ENCODE data around the gene CCDC134.

DNA sequence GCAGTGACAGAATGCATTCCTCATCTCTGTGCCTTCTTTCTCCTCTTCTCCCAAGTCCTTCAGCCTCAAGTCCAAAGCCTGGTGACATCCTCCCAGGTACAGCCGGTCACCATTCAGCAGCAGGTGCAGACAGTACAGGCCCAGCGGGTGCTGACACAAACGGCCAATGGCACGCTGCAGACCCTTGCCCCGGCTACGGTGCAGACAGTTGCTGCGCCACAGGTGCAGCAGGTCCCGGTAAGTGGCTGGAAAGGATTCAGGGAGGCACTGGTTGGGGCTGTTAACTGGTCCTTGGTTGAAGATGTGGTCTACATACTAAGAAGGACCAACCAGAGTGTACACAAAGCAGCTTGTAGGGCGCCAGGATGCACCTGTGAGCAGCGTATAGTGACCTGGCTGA, 68.1 kb downstream of the CCDC134 start:
- no peak for TF ChIP-seq TAF1 (IDR thresholded peaks at IDR 0.05; ENCODE audit: low read depth, low read length)
- TF ChIP-seq, protein P1, sequence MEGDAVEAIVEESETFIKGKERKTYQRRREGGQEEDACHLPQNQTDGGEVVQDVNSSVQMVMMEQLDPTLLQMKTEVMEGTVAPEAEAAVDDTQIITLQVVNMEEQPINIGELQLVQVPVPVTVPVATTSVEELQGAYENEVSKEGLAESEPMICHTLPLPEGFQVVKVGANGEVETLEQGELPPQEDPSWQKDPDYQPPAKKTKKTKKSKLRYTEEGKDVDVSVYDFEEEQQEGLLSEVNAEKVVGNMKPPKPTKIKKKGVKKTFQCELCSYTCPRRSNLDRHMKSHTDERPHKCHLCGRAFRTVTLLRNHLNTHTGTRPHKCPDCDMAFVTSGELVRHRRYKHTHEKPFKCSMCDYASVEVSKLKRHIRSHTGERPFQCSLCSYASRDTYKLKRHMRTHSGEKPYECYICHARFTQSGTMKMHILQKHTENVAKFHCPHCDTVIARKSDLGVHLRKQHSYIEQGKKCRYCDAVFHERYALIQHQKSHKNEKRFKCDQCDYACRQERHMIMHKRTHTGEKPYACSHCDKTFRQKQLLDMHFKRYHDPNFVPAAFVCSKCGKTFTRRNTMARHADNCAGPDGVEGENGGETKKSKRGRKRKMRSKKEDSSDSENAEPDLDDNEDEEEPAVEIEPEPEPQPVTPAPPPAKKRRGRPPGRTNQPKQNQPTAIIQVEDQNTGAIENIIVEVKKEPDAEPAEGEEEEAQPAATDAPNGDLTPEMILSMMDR (IDR thresholded peaks at IDR 0.05; ENCODE audit: control extremely low read depth in 1 of 3, insufficient read depth in 1 of 3, low read depth in 1 of 3, low read length in 3 of 3), result no peak
- no peak for TF ChIP-seq CBX8 (IDR thresholded peaks at IDR 0.05; ENCODE audit: borderline replicate concordance, low read depth, low read length)
- TF ChIP-seq POLR2AphosphoS5 (IDR thresholded peaks at IDR 0.05; ENCODE audit: low read depth, low read length), result no peak
- no peak for TF ChIP-seq SIN3A (conservative IDR thresholded peaks at IDR 0.05 in 1 of 2, IDR thresholded peaks at IDR 0.05 in 1 of 2; ENCODE audit: low read depth in 1 of 2, low read length in 2 of 2)
- TF ChIP-seq POLR2A (IDR thresholded peaks at IDR 0.05; ENCODE audit: control extremely low read depth in 1 of 2, low read depth in 2 of 2, low read length in 2 of 2), result no peak
- no peak for TF ChIP-seq CBX5 (IDR thresholded peaks at IDR 0.05; ENCODE audit: low read depth, low read length)
- TF ChIP-seq, protein P2, sequence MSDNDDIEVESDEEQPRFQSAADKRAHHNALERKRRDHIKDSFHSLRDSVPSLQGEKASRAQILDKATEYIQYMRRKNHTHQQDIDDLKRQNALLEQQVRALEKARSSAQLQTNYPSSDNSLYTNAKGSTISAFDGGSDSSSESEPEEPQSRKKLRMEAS (IDR thresholded peaks at IDR 0.05), result no peak
- TF ChIP-seq, protein P3, sequence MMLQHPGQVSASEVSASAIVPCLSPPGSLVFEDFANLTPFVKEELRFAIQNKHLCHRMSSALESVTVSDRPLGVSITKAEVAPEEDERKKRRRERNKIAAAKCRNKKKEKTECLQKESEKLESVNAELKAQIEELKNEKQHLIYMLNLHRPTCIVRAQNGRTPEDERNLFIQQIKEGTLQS (IDR thresholded peaks at IDR 0.05; ENCODE audit: insufficient read depth, low read depth, low read length), result no peak
- TF ChIP-seq, protein P4, sequence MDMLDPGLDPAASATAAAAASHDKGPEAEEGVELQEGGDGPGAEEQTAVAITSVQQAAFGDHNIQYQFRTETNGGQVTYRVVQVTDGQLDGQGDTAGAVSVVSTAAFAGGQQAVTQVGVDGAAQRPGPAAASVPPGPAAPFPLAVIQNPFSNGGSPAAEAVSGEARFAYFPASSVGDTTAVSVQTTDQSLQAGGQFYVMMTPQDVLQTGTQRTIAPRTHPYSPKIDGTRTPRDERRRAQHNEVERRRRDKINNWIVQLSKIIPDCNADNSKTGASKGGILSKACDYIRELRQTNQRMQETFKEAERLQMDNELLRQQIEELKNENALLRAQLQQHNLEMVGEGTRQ (IDR thresholded peaks at IDR 0.05; ENCODE audit: low read length), result no peak
- TF ChIP-seq EZH2 (IDR thresholded peaks at IDR 0.05; ENCODE audit: low read depth, low read length, severe bottlenecking), result no peak
- TF ChIP-seq, protein P5, sequence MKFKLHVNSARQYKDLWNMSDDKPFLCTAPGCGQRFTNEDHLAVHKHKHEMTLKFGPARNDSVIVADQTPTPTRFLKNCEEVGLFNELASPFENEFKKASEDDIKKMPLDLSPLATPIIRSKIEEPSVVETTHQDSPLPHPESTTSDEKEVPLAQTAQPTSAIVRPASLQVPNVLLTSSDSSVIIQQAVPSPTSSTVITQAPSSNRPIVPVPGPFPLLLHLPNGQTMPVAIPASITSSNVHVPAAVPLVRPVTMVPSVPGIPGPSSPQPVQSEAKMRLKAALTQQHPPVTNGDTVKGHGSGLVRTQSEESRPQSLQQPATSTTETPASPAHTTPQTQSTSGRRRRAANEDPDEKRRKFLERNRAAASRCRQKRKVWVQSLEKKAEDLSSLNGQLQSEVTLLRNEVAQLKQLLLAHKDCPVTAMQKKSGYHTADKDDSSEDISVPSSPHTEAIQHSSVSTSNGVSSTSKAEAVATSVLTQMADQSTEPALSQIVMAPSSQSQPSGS (IDR thresholded peaks at IDR 0.05; ENCODE audit: low read length), result no peak
- no peak for TF ChIP-seq RAD21 (IDR thresholded peaks at IDR 0.05 in 1 of 2, conservative IDR thresholded peaks at IDR 0.05 in 1 of 2; ENCODE audit: low read depth in 2 of 2, low read length in 2 of 2)
- no peak for TF ChIP-seq JUND (IDR thresholded peaks at IDR 0.05; ENCODE audit: low read length)

All from H1 (cell line).